SK-N-SH treated with all-trans-retinoic acid at 6 μM for 48 hours (cell line): ENCODE data around the gene LRMDA.

Experiments
- ATAC-seq: fragments of 200-7000 bp; cut with Tn5 transposase; 3 replicates; pipeline ENCODE4 v1.9.1; 2020; ENCODE audit warnings: mild to moderate bottlenecking, moderate library complexity
- BACH2 ChIP-seq: fragments of 250-450 bp; sonication (Bioruptor Pico); IDR thresholded peaks from 2 replicates; pipeline ENCODE4 v1.9.0; 2021; ENCODE audit warnings: mild to moderate bottlenecking, borderline replicate concordance
- CSDC2 ChIP-seq: fragments of 250-450 bp; sonication (Bioruptor Pico); IDR thresholded peaks from 2 replicates; pipeline ENCODE4 v1.5.0; 2020; ENCODE audit warnings: mild to moderate bottlenecking, moderate library complexity
- GLIS3 ChIP-seq: fragments of 250-450 bp; sonication (Bioruptor Pico); IDR thresholded peaks from 2 replicates; pipeline ENCODE4 v1.5.0; 2020; ENCODE audit warnings: mild to moderate bottlenecking, moderate library complexity
- OSR1 ChIP-seq: fragments of 250-450 bp; sonication (Bioruptor Pico); IDR thresholded peaks from 2 replicates; pipeline ENCODE4 v1.8.0; 2022; ENCODE audit warnings: moderate library complexity, mild to moderate bottlenecking, inconsistent platforms
- PPARA ChIP-seq: fragments of 250-450 bp; sonication (Bioruptor Pico); IDR thresholded peaks from 2 replicates; pipeline ENCODE4 v1.5.0; 2020; ENCODE audit warnings: mild to moderate bottlenecking, borderline replicate concordance
- SNAI2 ChIP-seq: fragments of 250-450 bp; sonication (Bioruptor Pico); IDR thresholded peaks from 2 replicates; pipeline ENCODE4 v1.5.0; 2020; ENCODE audit warnings: mild to moderate bottlenecking, moderate library complexity
- TCF4 ChIP-seq: fragments of 250-450 bp; sonication (Bioruptor Pico); IDR thresholded peaks from 2 replicates; pipeline ENCODE4 v1.8.0; 2021; ENCODE audit warnings: mild to moderate bottlenecking, moderate library complexity, borderline replicate concordance
- ZC3H10 ChIP-seq: fragments of 250-450 bp; sonication (Bioruptor Pico); IDR thresholded peaks from 2 replicates; pipeline ENCODE4 v1.5.1; 2021; ENCODE audit warnings: mild to moderate bottlenecking, moderate library complexity
- ZFP3 ChIP-seq: fragments of 250-450 bp; sonication (Bioruptor Pico); IDR thresholded peaks from 2 replicates; pipeline ENCODE4 v1.5.0; 2020; ENCODE audit warnings: mild to moderate bottlenecking, moderate library complexity
- ZFP30 ChIP-seq: fragments of 450-650 bp; formaldehyde crosslinking; IDR thresholded peaks from 2 replicates; pipeline ENCODE4 v1.5.0; 2022; ENCODE audit warnings: mild to moderate bottlenecking, moderate library complexity
- ZNF565 ChIP-seq: fragments of 450-650 bp; formaldehyde crosslinking; conservative IDR thresholded peaks from 2 replicates; pipeline ENCODE4 v1.5.0; 2020; ENCODE audit warnings: low read depth, mild to moderate bottlenecking, moderate library complexity
- ZNF70 ChIP-seq: fragments of 450-650 bp; formaldehyde crosslinking; IDR thresholded peaks from 2 replicates; pipeline ENCODE4 v1.5.0; 2020; ENCODE audit warnings: mild to moderate bottlenecking, moderate library complexity
- TF ChIP-seq, protein P1 (sequence below): fragments of 250-450 bp; sonication (Bioruptor Pico); IDR thresholded peaks from 2 replicates; pipeline ENCODE4 v1.8.0; 2021; ENCODE audit warnings: low read depth, mild to moderate bottlenecking, moderate library complexity, borderline replicate concordance
- TF ChIP-seq, protein P2 (sequence below): fragments of 250-450 bp; sonication (Bioruptor Pico); IDR thresholded peaks from 2 replicates; pipeline ENCODE4 v1.5.1; 2020; ENCODE audit warnings: low read depth, mild to moderate bottlenecking, moderate library complexity
- TF ChIP-seq, protein P3 (sequence below): fragments of 250-450 bp; sonication (Bioruptor Pico); IDR thresholded peaks from 2 replicates; pipeline ENCODE4 v1.5.0; 2020; ENCODE audit warnings: mild to moderate bottlenecking, moderate library complexity
- TF ChIP-seq, protein P4 (sequence below): fragments of 250-450 bp; sonication (Bioruptor Pico); IDR thresholded peaks from 2 replicates; pipeline ENCODE4 v1.8.0; 2020; ENCODE audit warnings: mild to moderate bottlenecking, moderate library complexity, borderline replicate concordance

The LRMDA gene

DNA sequence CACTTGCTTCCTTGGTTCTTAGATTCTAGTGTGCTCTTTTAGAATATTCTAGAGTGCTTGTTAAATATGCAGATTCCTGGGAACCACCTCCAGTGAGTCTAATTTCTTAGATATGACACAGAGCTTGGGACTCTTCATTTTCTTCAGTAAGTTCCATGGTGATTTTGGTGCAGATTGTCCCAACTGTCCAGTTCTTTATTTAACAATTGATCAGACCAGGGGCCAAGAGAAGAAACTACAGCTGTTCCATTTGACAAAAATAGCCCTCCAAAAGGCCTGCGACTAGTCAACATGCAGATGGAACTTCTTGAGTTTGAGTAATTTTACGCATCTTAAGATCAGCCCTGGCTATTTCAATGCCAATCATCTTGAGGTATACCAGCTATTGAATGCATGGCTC lies 760.7 kb downstream of the LRMDA start (continued):
- TF ChIP-seq, protein P1, sequence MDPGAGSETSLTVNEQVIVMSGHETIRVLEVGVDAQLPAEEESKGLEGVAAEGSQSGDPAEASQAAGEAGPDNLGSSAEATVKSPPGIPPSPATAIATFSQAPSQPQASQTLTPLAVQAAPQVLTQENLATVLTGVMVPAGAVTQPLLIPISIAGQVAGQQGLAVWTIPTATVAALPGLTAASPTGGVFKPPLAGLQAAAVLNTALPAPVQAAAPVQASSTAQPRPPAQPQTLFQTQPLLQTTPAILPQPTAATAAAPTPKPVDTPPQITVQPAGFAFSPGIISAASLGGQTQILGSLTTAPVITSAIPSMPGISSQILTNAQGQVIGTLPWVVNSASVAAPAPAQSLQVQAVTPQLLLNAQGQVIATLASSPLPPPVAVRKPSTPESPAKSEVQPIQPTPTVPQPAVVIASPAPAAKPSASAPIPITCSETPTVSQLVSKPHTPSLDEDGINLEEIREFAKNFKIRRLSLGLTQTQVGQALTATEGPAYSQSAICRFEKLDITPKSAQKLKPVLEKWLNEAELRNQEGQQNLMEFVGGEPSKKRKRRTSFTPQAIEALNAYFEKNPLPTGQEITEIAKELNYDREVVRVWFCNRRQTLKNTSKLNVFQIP (CRISPR knock-in tag), result no peak
- TF ChIP-seq GLIS3, result no peak
- no peak for TF ChIP-seq SNAI2 (CRISPR knock-in tag)
- TF ChIP-seq, protein P2, sequence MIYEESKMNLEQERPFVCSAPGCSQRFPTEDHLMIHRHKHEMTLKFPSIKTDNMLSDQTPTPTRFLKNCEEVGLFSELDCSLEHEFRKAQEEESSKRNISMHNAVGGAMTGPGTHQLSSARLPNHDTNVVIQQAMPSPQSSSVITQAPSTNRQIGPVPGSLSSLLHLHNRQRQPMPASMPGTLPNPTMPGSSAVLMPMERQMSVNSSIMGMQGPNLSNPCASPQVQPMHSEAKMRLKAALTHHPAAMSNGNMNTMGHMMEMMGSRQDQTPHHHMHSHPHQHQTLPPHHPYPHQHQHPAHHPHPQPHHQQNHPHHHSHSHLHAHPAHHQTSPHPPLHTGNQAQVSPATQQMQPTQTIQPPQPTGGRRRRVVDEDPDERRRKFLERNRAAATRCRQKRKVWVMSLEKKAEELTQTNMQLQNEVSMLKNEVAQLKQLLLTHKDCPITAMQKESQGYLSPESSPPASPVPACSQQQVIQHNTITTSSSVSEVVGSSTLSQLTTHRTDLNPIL (CRISPR knock-in tag), result no peak

DNA sequence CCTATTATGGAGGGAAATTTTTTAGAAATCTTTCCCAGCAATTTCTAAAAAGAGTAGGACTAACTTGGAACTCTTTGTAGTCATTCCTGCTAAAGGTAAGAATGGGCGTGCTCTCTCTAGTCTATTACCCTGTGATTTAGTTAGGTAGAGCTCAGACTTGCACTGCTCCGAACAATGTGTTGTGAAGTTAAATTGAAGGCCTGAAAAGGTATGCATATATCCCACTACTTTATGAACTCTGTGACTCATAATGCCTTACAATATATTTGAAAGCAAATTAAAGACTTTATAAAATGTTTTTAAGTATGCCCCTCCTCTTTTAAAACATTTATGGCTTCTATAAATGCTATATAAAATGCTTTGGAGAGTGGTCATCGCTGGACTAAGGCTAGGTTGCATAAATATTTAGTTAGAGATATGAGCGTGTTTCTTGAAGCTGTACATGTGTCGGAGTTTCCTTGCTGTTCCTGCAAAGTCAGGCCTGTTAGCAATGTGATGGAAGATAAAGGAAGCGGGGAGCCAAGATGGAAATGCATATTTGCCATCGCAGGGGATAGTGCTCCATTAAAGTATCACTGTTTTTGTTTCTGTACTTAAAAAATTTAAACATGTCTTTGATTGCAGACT lies 761.4 kb downstream of the LRMDA start:
- ATAC-seq, result no peak
- TF ChIP-seq ZC3H10 (CRISPR knock-in tag) (no peak), ZFP3 (CRISPR knock-in tag) (no peak), OSR1 (CRISPR knock-in tag) (no peak)

DNA sequence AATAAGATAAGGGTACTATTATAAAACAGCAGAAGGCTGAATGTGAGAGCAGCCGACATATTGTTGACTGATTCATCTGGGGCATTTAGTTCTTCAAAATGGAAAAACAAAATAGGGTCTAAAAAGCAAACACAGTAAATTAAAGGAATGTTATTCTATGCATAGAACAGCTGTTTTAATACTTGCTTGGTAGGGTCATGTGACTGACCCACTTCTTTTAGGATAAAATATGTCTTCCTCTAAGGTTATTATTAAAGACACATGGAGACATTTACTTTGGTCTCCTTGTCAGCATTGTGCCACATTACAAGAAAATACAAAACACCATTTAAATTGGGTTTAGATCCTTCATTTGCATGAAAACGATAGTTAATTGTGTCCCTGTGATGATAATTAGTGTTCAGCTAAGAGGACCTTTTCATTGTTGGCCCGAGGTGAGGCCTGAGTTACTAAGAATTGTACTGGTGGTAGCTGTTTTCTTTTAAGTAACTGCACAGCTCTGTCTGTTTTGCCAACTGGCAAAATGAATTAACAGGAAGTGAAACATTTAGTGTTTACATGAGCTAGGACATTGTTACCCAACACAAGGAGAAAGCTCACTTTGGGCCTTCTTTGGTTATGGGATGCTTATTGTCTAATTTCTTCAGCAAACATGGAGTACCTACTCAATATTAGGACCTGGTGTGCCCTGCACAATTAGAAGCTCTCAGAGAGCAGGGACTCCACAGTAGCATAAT lies 764.4 kb downstream of the LRMDA start:
- no peak for TF ChIP-seq OSR1 (CRISPR knock-in tag)
- no peak for TF ChIP-seq TCF4 (CRISPR knock-in tag)
- ATAC-seq, result no peak

DNA sequence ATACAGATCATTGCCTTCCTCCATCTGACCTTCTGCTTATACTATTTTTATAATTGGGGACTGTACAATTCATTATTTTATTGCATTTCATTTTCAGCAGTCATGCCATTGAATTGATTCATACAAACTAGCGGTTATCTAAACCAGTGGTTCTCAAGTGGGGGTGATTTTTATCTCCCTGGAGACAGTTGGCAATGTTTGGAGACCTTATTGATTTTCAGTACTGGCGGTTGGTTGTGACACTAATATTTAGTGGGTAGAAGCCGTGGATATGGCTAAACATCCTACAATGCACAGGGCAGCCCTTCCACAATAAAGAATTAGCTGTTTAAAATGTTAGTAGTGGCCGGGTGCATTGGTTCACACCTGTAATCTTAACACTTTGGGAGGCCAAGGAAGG lies 765.9 kb downstream of the LRMDA start:
- no peak for ATAC-seq
- TF ChIP-seq ZNF565, result no peak
- no peak for TF ChIP-seq ZC3H10 (CRISPR knock-in tag)
- TF ChIP-seq GLIS3, result no peak
- TF ChIP-seq ZNF70 (CRISPR knock-in tag), result no peak
- TF ChIP-seq SNAI2 (CRISPR knock-in tag), result no peak
- TF ChIP-seq ZFP30 (CRISPR knock-in tag), result no peak
- TF ChIP-seq, protein P3, sequence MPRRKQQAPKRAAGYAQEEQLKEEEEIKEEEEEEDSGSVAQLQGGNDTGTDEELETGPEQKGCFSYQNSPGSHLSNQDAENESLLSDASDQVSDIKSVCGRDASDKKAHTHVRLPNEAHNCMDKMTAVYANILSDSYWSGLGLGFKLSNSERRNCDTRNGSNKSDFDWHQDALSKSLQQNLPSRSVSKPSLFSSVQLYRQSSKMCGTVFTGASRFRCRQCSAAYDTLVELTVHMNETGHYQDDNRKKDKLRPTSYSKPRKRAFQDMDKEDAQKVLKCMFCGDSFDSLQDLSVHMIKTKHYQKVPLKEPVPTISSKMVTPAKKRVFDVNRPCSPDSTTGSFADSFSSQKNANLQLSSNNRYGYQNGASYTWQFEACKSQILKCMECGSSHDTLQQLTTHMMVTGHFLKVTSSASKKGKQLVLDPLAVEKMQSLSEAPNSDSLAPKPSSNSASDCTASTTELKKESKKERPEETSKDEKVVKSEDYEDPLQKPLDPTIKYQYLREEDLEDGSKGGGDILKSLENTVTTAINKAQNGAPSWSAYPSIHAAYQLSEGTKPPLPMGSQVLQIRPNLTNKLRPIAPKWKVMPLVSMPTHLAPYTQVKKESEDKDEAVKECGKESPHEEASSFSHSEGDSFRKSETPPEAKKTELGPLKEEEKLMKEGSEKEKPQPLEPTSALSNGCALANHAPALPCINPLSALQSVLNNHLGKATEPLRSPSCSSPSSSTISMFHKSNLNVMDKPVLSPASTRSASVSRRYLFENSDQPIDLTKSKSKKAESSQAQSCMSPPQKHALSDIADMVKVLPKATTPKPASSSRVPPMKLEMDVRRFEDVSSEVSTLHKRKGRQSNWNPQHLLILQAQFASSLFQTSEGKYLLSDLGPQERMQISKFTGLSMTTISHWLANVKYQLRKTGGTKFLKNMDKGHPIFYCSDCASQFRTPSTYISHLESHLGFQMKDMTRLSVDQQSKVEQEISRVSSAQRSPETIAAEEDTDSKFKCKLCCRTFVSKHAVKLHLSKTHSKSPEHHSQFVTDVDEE (CRISPR knock-in tag), result no peak
- no peak for TF ChIP-seq BACH2 (CRISPR knock-in tag)

DNA sequence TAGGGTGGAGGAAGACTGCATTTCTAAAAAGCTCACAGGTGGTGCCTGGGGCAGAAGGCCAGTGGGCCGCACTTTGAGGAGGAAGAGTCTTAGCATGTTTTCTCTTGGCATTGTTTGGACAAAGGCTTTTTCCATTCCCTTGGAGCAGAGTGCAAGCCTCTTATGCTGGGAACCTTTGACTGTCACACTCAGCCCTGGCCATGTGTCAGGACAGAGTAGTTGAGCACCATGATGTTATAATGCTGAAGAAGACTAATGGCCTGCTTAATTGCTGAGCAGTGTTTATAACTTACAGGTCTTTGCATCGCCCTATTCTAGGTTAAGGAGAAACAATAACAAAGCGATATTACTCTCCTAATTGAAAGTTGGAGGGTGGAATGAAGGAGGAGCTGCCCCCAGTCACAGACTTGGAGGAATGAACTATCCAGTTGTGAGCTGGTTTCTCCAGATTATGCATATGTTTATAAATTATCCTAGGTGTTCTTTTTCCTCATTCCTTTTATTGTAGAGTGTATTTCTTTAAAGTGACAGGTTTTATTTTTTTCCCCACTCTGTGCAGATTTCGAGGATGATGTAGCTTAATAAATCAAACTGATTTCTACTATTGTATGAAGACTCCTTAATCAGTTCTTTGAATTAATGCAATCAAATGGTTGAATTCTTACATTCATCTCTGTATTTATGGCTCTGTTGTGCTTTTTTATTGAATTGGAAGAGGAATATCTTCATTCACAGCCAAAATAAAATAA lies 767.0 kb downstream of the LRMDA start:
- no peak for ATAC-seq
- TF ChIP-seq GLIS3 (no peak), BACH2 (CRISPR knock-in tag) (no peak), CSDC2 (CRISPR knock-in tag) (no peak), OSR1 (CRISPR knock-in tag) (no peak), PPARA (CRISPR knock-in tag) (no peak), ZNF70 (CRISPR knock-in tag) (no peak), ZNF565 (no peak), ZC3H10 (CRISPR knock-in tag) (no peak), TCF4 (CRISPR knock-in tag) (no peak), ZFP30 (CRISPR knock-in tag) (no peak), SNAI2 (CRISPR knock-in tag) (no peak)
- TF ChIP-seq, protein P4, sequence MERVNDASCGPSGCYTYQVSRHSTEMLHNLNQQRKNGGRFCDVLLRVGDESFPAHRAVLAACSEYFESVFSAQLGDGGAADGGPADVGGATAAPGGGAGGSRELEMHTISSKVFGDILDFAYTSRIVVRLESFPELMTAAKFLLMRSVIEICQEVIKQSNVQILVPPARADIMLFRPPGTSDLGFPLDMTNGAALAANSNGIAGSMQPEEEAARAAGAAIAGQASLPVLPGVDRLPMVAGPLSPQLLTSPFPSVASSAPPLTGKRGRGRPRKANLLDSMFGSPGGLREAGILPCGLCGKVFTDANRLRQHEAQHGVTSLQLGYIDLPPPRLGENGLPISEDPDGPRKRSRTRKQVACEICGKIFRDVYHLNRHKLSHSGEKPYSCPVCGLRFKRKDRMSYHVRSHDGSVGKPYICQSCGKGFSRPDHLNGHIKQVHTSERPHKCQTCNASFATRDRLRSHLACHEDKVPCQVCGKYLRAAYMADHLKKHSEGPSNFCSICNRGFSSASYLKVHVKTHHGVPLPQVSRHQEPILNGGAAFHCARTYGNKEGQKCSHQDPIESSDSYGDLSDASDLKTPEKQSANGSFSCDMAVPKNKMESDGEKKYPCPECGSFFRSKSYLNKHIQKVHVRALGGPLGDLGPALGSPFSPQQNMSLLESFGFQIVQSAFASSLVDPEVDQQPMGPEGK (CRISPR knock-in tag), result no peak
